H1 (cell line): Measurements from ENCODE around the gene FRY. TPM values are rescaled to one million over a fixed set of nuclear protein-coding genes. Genes with fewer than 3 reads are reported as not detected.

Experiments
- CTCF ChIA-PET: fragments of 300-600 bp; sonication (Branson Sonifier 250); formaldehyde crosslinking; loops from one replicate; lab custom pipeline; 2021; ENCODE audit not compliant: partially characterized antibody; lab: Charles Lee
- POLR2A ChIA-PET: fragments of 300-600 bp; sonication (Branson Sonifier 250); formaldehyde crosslinking; loops from one replicate; lab custom pipeline; 2021; ENCODE audit warnings: inconsistent platforms; ENCODE audit not compliant: partially characterized antibody; lab: Charles Lee
- DNase-seq, 2 experiments: peaks; one replicate each; pipeline versions ENCODE4 v3.0.0 to v3.0.0-alpha.2; 2010 to 2022; ENCODE audit warnings: low spot score in 2 of 2, low read depth in 1 of 2, mixed read lengths in 1 of 2
- FAIRE-seq: peaks from 2 replicates; lab custom pipeline; 2011; peaks lifted over from hg19 to GRCh38; lab: Jason Lieb, UNC
- H2AFZ ChIP-seq: 2 replicates; pipeline ENCODE4 v1.8.1; 2012; ENCODE audit warnings: low read length, inconsistent platforms
- H2AK5ac ChIP-seq: 2 replicates; pipeline ENCODE4 v1.6.1; 2013; ENCODE audit warnings: low read depth, low read length
- H2BK120ac ChIP-seq: replicated peaks from 2 replicates; pipeline ENCODE3; 2013; ENCODE audit warnings: low read depth, low read length, inconsistent platforms
- H2BK12ac ChIP-seq: 2 replicates; pipeline ENCODE4 v1.6.1; 2013; ENCODE audit warnings: low read depth, low read length
- H2BK15ac ChIP-seq: 2 replicates; pipeline ENCODE4 v1.6.1; 2013; ENCODE audit warnings: low read length
- H2BK20ac ChIP-seq: 2 replicates; pipeline ENCODE4 v1.6.1; 2013; ENCODE audit warnings: low read length
- H2BK5ac ChIP-seq: 2 replicates; pipeline ENCODE4 v1.6.1; 2013; ENCODE audit warnings: low read depth, low read length
- H3K14ac ChIP-seq: 2 replicates; pipeline ENCODE4 v1.6.1; 2013; ENCODE audit warnings: inconsistent platforms; ENCODE audit not compliant: insufficient read length
- H3K18ac ChIP-seq: 2 replicates; pipeline ENCODE4 v1.6.1; 2013; ENCODE audit warnings: low read length; ENCODE audit errors: extremely low read depth
- H3K23ac ChIP-seq: 2 replicates; pipeline ENCODE4 v1.6.1; 2013; ENCODE audit warnings: inconsistent platforms; ENCODE audit not compliant: insufficient read length
- H3K23me2 ChIP-seq: 2 replicates; pipeline ENCODE4 v1.6.1; 2013; ENCODE audit warnings: low read depth, low read length
- H3K27ac ChIP-seq: 2 replicates; pipeline ENCODE4 v1.6.1; 2011; ENCODE audit warnings: low read depth, low read length, inconsistent platforms
- H3K27me3 ChIP-seq, 4 experiments: replicated peaks in 1 of 4; 1 replicate in 1 of 4; 2 replicates in 3 of 4; pipeline versions ENCODE4 v1.6.1 to v1.8.1; 2011 to 2013; ENCODE audit warnings: low read length in 3 of 4, mild to moderate bottlenecking in 3 of 4, inconsistent platforms in 2 of 4, mixed read lengths in 2 of 4, moderate library complexity in 1 of 4; ENCODE audit not compliant: control insufficient read depth in 3 of 4, insufficient read depth in 3 of 4; ENCODE audit errors: extremely low read depth in 1 of 4
- H3K36me3 ChIP-seq, 4 experiments: 2 replicates each; pipeline versions ENCODE4 v1.6.1 to v1.8.1; 2011 to 2013; ENCODE audit warnings: mild to moderate bottlenecking in 4 of 4, low read length in 3 of 4, moderate library complexity in 2 of 4, control low read depth in 1 of 4, inconsistent platforms in 1 of 4; ENCODE audit not compliant: insufficient read depth in 4 of 4, control insufficient read depth in 2 of 4
- H3K4ac ChIP-seq: replicated peaks from 2 replicates; pipeline ENCODE3; 2013; ENCODE audit warnings: low read length, low read depth, mixed read lengths, inconsistent platforms; ENCODE audit not compliant: insufficient read length
- H3K4me1 ChIP-seq, 4 experiments: replicated peaks in 1 of 4; 1 replicate in 1 of 4; 2 replicates in 3 of 4; pipeline versions ENCODE4 v1.6.1 to v1.8.1; 2011 to 2013; ENCODE audit warnings: low read length in 3 of 4, inconsistent platforms in 2 of 4, mixed read lengths in 1 of 4; ENCODE audit not compliant: insufficient read depth in 4 of 4, control insufficient read depth in 3 of 4
- H3K4me2 ChIP-seq, 2 experiments: 2 replicates each; pipeline versions ENCODE4 v1.6.1 to v1.8.1; 2011 to 2013; ENCODE audit warnings: low read depth in 2 of 2, low read length in 2 of 2, control low read depth in 1 of 2, inconsistent platforms in 1 of 2, mild to moderate bottlenecking in 1 of 2; ENCODE audit not compliant: insufficient read depth in 1 of 2
- H3K4me3 ChIP-seq, 4 experiments: fragments of 200-600, 300-600 bp in 1 of 4; sonication (generic), shearing (Covaris generic), sonication (Bioruptor Twin) in 1 of 4; 2 replicates each; pipeline versions ENCODE4 v1.5.1 to v1.8.1; 2011 to 2016; ENCODE audit warnings: low read length in 4 of 4, low read depth in 3 of 4, control low read depth in 2 of 4, inconsistent platforms in 2 of 4, mild to moderate bottlenecking in 2 of 4, mixed read lengths in 1 of 4, moderate library complexity in 1 of 4; ENCODE audit not compliant: insufficient read depth in 2 of 4; ENCODE audit errors: extremely low read depth in 1 of 4
- H3K56ac ChIP-seq: replicated peaks from 2 replicates; pipeline ENCODE3; 2013; ENCODE audit warnings: low read depth, mild to moderate bottlenecking, mixed read lengths, low read length, inconsistent platforms; ENCODE audit not compliant: insufficient read length
- H3K79me1 ChIP-seq: 2 replicates; pipeline ENCODE4 v1.6.1; 2013; ENCODE audit warnings: low read depth, low read length, control low read depth
- H3K79me2 ChIP-seq, 2 experiments: 2 replicates each; pipeline versions ENCODE4 v1.6.1 to v1.8.1; 2012 to 2013; ENCODE audit warnings: low read length in 2 of 2, mild to moderate bottlenecking in 2 of 2, inconsistent platforms in 1 of 2; ENCODE audit not compliant: insufficient read depth in 2 of 2, control insufficient read depth in 1 of 2
- H3K9ac ChIP-seq, 4 experiments: replicated peaks in 1 of 4; 1 replicate in 1 of 4; 2 replicates in 3 of 4; pipeline versions ENCODE4 v1.6.1 to v1.8.1; 2011 to 2013; ENCODE audit warnings: low read depth in 3 of 4, low read length in 3 of 4, control low read depth in 2 of 4, mild to moderate bottlenecking in 2 of 4, moderate library complexity in 2 of 4, inconsistent platforms in 1 of 4; ENCODE audit errors: extremely low read depth in 1 of 4
- H3K9me3 ChIP-seq, 2 experiments: 2 replicates each; pipeline versions ENCODE4 v1.6.1 to v1.8.1; 2012 to 2013; ENCODE audit warnings: mild to moderate bottlenecking in 2 of 2, moderate library complexity in 2 of 2, control low read depth in 1 of 2, inconsistent platforms in 1 of 2, low read depth in 1 of 2, low read length in 1 of 2, mixed read lengths in 1 of 2; ENCODE audit not compliant: insufficient read depth in 2 of 2
- H4K20me1 ChIP-seq, 2 experiments: replicated peaks in 1 of 2; 2 replicates each; pipeline versions ENCODE3 to v1.8.1; 2011 to 2013; ENCODE audit warnings: inconsistent platforms in 2 of 2, low read length in 2 of 2, mild to moderate bottlenecking in 1 of 2; ENCODE audit not compliant: insufficient read depth in 2 of 2, control insufficient read depth in 1 of 2
- H4K5ac ChIP-seq: 2 replicates; pipeline ENCODE4 v1.6.1; 2013; ENCODE audit warnings: low read length, low read depth, mixed read lengths, inconsistent platforms; ENCODE audit not compliant: insufficient read length
- H4K8ac ChIP-seq: 2 replicates; pipeline ENCODE4 v1.8.0; 2013; ENCODE audit warnings: mild to moderate bottlenecking, moderate library complexity, low read length, inconsistent platforms; ENCODE audit not compliant: insufficient read depth; ENCODE audit errors: extremely low read depth
- H4K91ac ChIP-seq: replicated peaks from 2 replicates; pipeline ENCODE3; 2013; ENCODE audit warnings: low read length, mixed read lengths, inconsistent platforms; ENCODE audit not compliant: insufficient read length
- CBX8 ChIP-seq: fragments of 300-800, 300-1000 bp; sonication (generic); IDR thresholded peaks from 2 replicates; pipeline ENCODE4 v1.7.1; 2016; ENCODE audit warnings: low read depth, low read length, borderline replicate concordance
- CTBP2 ChIP-seq: IDR thresholded peaks from 2 replicates; pipeline ENCODE4 v1.7.0; 2011; ENCODE audit warnings: borderline replicate concordance, mild to moderate bottlenecking, moderate library complexity, mixed read lengths, low read length; ENCODE audit not compliant: insufficient read depth, insufficient read length
- EZH2 ChIP-seq: fragments of 200-600 bp; sonication (generic); IDR thresholded peaks from 2 replicates; pipeline ENCODE4 v1.7.1; 2012; ENCODE audit warnings: low read depth, mild to moderate bottlenecking, moderate library complexity, low read length, inconsistent platforms; ENCODE audit not compliant: severe bottlenecking
- GABPA ChIP-seq: IDR thresholded peaks from 2 replicates; pipeline ENCODE4 v1.6.1; 2011; ENCODE audit warnings: mild to moderate bottlenecking, low read length, moderate library complexity, borderline replicate concordance; ENCODE audit not compliant: insufficient read depth
- JUN ChIP-seq: IDR thresholded peaks from 2 replicates; pipeline ENCODE4 v1.6.1; 2011; ENCODE audit warnings: low read depth, mild to moderate bottlenecking, improper control_type of control experiment, low read length
- NRF1 ChIP-seq: IDR thresholded peaks from 2 replicates; pipeline ENCODE4 v1.6.1; 2011; ENCODE audit warnings: mild to moderate bottlenecking, low read depth, low read length, improper control_type of control experiment
- PHF8 ChIP-seq: fragments of 200-600 bp; sonication (generic); conservative IDR thresholded peaks from 2 replicates; pipeline ENCODE4 v1.7.1; 2012; ENCODE audit warnings: low read depth, mild to moderate bottlenecking, inconsistent platforms, low read length, moderate library complexity
- RAD21 ChIP-seq, 2 experiments: IDR thresholded peaks in 1 of 2; conservative IDR thresholded peaks in 1 of 2; 2 replicates each; pipeline ENCODE4 v1.6.1; 2011; ENCODE audit warnings: low read depth in 2 of 2, low read length in 2 of 2, improper control_type of control experiment in 1 of 2, inconsistent platforms in 1 of 2, mild to moderate bottlenecking in 1 of 2, moderate library complexity in 1 of 2
- WGBS, 2 experiments: shearing (Covaris generic) in 1 of 2; methylation state at CpG; one replicate each; pipeline versions ENCODE4 v1.1.6 to v1.1.7; 2013 to 2015; ENCODE audit warnings: low lambda C conversion rate in 2 of 2, mixed read lengths in 2 of 2, inconsistent platforms in 1 of 2, low coverage in 1 of 2, missing lambda C conversion rate in 1 of 2; ENCODE audit not compliant: insufficient replicate concordance in 2 of 2, insufficient coverage in 1 of 2, insufficient read length in 1 of 2; ENCODE audit errors: extremely low coverage in 1 of 2, missing lambda C conversion rate in 1 of 2; 5-methylcytosine and 5-hydroxymethylcytosine counted together
- polyA plus RNA-seq, 7 experiments: library from polyadenylated mRNA; depleted of rRNA in 3 of 7; stranded (reverse) in 5 of 7; unstranded in 2 of 7; fragments of >200 nt in 5 of 7; fragments of 200-250 nt in 2 of 7; gene quantifications; 1 replicate in 5 of 7; 2 replicates in 1 of 7; 4 replicates in 1 of 7; pipeline versions ENCODE4 v1.2.1 to v1.2.3, GENCODE V29; 2011 to 2013; ENCODE audit warnings: missing spikeins in 2 of 7, mixed read lengths in 2 of 7
- total RNA-seq: library from RNA; stranded (reverse); fragmentation: NEBNext Ultra II Directional; extraction: Animal tissue kit (Norgen Biotek cat#: 25700); gene quantifications from 2 replicates; pipeline ENCODE4 v1.2.1, GENCODE V29; 2021

FRY gene
- total and polyA plus RNA-seq, 2 of the 8 experiments (the other 6 are each of a cell fraction or from before 2014, with no cell fraction given), result 4.3 to 9.2 TPM

- Histone ChIP-seq H4K20me1 (peaks cover 0 to 1% of the 10 kb centered on the region in 2 experiments), H3K36me3 (peaks cover 0 to 4% (median 0%) of the 10 kb centered on the region in 4 experiments; a peak in 2 of 8 replicates), H3K4ac (no peak overlapping the region), H2BK12ac (no peak overlapping the region), H3K27me3 (no peaks in the 10 kb centered on the region), H2BK20ac (no peak overlapping the region), H3K9ac (no peak overlapping the region), H3K27ac (no peak overlapping the region), H2AK5ac (no peak overlapping the region), H3K56ac (no peak overlapping the region), H2BK15ac (no peak overlapping the region), H3K9me3 (no peaks in the 10 kb centered on the region), H3K4me1 (no peaks in the 10 kb centered on the region), H3K79me1 (no peaks in the 10 kb centered on the region), H3K23ac (no peak overlapping the region), H3K18ac (no peak overlapping the region), H4K5ac (no peak overlapping the region), H3K4me2 (no peak overlapping the region), H4K8ac (no peak overlapping the region), H3K79me2 (no peaks in the 10 kb centered on the region), H3K23me2 (peaks cover 6% of the 10 kb centered on the region), H2BK120ac (no peak overlapping the region), H3K14ac (no peak overlapping the region), H4K91ac (no peak overlapping the region), H3K4me3 (no peak overlapping the region), H2BK5ac (no peak overlapping the region), H2AFZ (no peak overlapping the region)
- TF ChIP-seq CTBP2 (no peak), CBX8 (no peak), GABPA (no peak), JUN (no peak), EZH2 (no peak), RAD21 (IDR thresholded peaks at IDR 0.05 in 1 of 2, conservative IDR thresholded peaks at IDR 0.05 in 1 of 2; ENCODE audit: low read depth in 2 of 2, low read length in 2 of 2) (no peak), PHF8 (no peak), NRF1 (no peak)
- ChIA-PET CTCF (interaction anchor here (5.4 kb wide), 1 partner anchor 9 kb away, joined by 41 read pairs; no protein-coding TSS in a partner anchor), POLR2A (no interaction called here)
- 90% methylated on average over 1 of the region's 1 CpG; no CpG with 5 or more reads in 1 of the 2 experiments for WGBS, 2 experiments
- no peak for DNase-seq
- no peak for FAIRE-seq
These were observed 142.3 kb downstream of the FRY start for GRCh38 chr13:32173881-32174280.
